Measurements from ENCODE around the gene TOMM70.
"Not testable (repeated sequence)": the region's sequence is repeated elsewhere in the genome, so short reads cannot be mapped to it uniquely, and the experiment has no call there.

TOMM70 gene

DNA sequence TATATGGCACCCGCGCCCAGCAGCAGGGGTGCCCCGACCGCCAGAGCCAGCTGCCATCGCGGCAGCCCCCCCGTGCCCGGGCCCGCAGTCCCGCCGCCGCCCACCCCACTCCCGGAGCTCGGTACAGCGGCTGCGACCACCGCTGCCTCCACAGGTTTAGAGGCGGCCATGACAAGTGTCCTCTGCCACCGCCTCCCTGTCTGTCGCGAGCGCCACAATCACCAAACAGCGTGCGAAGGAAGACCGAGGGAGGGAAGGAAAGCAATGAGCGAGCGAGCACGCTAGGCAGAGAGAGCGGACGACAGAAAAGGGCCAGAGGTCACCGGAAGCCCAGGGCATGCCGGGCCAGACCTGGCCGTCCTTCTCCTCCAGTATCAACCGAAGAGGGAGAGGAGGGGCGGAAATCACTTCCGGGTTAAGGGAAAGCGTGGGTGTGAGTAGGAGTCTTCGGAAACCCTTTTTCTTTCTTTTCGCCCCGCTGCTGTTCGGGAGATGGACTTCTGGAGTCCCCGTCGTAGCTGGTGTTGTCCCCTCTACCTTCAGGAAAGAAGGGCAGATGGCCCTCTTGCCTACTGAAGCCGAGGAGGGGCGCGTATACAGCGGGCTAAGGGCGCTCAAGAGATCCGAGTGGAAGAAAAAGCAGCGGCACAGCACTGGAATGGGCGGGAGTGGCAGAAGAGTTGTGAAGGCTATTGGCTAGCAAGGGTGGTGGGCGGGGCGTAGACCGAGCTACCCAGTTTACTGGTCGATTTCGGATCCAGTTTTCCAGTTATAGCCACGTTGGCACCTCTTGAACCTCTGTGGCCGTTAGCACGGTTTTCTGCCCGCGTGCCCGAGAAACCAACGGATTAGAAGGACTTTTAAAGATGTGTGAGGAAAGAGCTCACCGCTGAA is at the start of gene TOMM70, which contains the start of gene LNP1:
TSS of gene TOMM70 (minus strand) at position 310 of the 894 bp plus-strand sequence. CDS start at position 170, 140 bp downstream.
TSS of gene LNP1 (plus strand) at position 760 of the 894 bp plus-strand sequence. CDS start 28,191 bp downstream, outside the sequence.
- Histone ChIP-seq H3K27ac (ENCODE audit: low read depth, low read length) (peak within 1 kb of the TSS; percentile 82), H3K9me3 (ENCODE audit: control insufficient read depth in 1 of 2, low read length in 2 of 2) (no peaks in the 10 kb centered on the region), H3K27me3 (ENCODE audit: control insufficient read depth in 1 of 2, insufficient read depth in 2 of 2, low read length in 2 of 2) (no peaks in the 10 kb centered on the region), H3K4me3 (ENCODE audit: low read depth in 1 of 2, low read length in 2 of 2) (peak within 1 kb of the TSS; percentile 89 to 98), H3K9ac (ENCODE audit: low read depth in 1 of 2, low read length in 2 of 2) (peak within 1 kb of the TSS; percentile 77 to 91), H3K4me1 (ENCODE audit: control insufficient read depth in 1 of 2, insufficient read depth in 2 of 2, low read length in 2 of 2) (peaks cover 27 to 51% of the 10 kb centered on the region in 2 donors), H3K36me3 (ENCODE audit: control insufficient read depth in 1 of 2, insufficient read depth in 2 of 2, low read length in 2 of 2) (no peaks in the 10 kb centered on the region)

DNA sequence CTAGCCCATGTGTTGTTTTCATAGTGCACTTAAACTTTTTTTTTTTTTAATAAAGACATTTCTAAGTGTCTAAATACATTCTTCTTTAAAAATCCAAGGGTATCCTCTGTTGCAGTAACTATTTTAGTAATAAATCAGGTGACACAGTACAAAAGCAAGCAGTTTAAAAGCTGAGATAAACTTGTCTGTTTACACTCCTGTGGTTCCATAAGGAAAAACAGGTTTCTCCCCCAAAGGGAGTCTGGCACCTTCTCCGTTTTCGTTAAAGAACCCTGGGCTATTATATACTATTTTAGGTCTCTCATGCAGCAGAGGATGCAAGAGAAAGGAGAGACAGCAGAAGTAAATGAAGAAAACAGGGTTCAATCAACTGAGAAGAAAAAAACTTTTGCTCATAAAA is 48.3 kb upstream of the TOMM70 start:
- no peak overlapping the region for H3K9ac ChIP-seq (ENCODE audit: low read depth in 1 of 2, low read length in 2 of 2)
- H3K4me1 ChIP-seq (ENCODE audit: control insufficient read depth in 1 of 2, insufficient read depth in 2 of 2, low read length in 2 of 2) = no peaks in the 10 kb centered on the region
- peaks cover 0 to 2% of the 10 kb centered on the region in 2 donors for H3K9me3 ChIP-seq (ENCODE audit: control insufficient read depth in 1 of 2, low read length in 2 of 2)
- no peak overlapping the region for H3K27ac ChIP-seq (ENCODE audit: low read depth, low read length)
- H3K4me3 ChIP-seq (ENCODE audit: low read depth in 1 of 2, low read length in 2 of 2) = no peak overlapping the region
- H3K36me3 ChIP-seq (ENCODE audit: control insufficient read depth in 1 of 2, insufficient read depth in 2 of 2, low read length in 2 of 2) = no peaks in the 10 kb centered on the region
- no peaks in the 10 kb centered on the region for H3K27me3 ChIP-seq (ENCODE audit: control insufficient read depth in 1 of 2, insufficient read depth in 2 of 2, low read length in 2 of 2)

DNA sequence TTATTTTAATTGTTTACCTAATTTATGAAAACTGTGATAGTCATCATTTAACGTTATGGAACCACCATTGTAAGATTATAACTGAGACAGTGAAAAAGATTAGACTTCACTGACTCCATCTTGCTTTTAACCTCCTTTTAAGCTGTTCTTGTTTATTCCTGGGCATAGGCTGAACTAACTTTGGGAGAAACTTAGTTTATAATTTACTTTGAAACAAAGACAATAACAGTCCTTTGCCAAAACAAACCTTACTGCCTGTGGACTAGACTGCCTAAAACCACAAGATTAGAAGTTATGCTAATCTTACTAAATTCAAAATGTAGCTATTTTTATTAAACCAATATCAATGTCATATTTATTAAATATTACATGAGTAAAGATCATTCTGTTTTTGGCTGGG is 47.2 kb upstream of the TOMM70 start:
- peaks cover 0 to 2% of the 10 kb centered on the region in 2 donors for H3K9me3 ChIP-seq (ENCODE audit: control insufficient read depth in 1 of 2, low read length in 2 of 2)
- no peaks in the 10 kb centered on the region for H3K36me3 ChIP-seq (ENCODE audit: control insufficient read depth in 1 of 2, insufficient read depth in 2 of 2, low read length in 2 of 2)

DNA sequence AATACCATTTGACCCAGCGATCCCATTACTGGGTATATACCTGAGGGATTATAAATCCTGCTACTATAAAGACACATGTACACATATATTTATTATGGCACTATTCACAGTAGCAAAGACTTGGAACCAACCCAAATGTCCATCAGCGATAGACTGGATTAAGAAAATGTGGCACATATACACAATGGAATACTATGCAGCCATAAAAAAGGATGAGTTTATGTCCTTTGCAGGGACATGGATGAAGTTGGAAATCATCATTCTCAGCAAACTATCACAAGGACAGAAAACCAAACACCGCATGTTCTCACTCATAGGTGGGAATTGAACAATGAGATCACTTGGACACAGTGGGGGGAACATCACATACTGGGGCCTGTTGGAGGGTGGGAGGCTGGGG is 46.2 kb upstream of the TOMM70 start:
- not testable (repeated sequence) for H3K9ac ChIP-seq (ENCODE audit: low read depth in 1 of 2, low read length in 2 of 2); H3K4me3 ChIP-seq (ENCODE audit: low read depth in 1 of 2, low read length in 2 of 2); H3K4me1 ChIP-seq (ENCODE audit: control insufficient read depth in 1 of 2, insufficient read depth in 2 of 2, low read length in 2 of 2); H3K36me3 ChIP-seq (ENCODE audit: control insufficient read depth in 1 of 2, insufficient read depth in 2 of 2, low read length in 2 of 2); H3K27ac ChIP-seq (ENCODE audit: low read depth, low read length); H3K27me3 ChIP-seq (ENCODE audit: control insufficient read depth in 1 of 2, insufficient read depth in 2 of 2, low read length in 2 of 2); H3K9me3 ChIP-seq (ENCODE audit: control insufficient read depth in 1 of 2, low read length in 2 of 2)

More for the DNA sequence above, 47.2 kb upstream of the TOMM70 start:
- H3K4me1 ChIP-seq (ENCODE audit: control insufficient read depth in 1 of 2, insufficient read depth in 2 of 2, low read length in 2 of 2) = no peaks in the 10 kb centered on the region
- H3K27ac ChIP-seq (ENCODE audit: low read depth, low read length) = no peak overlapping the region
- no peaks in the 10 kb centered on the region for H3K27me3 ChIP-seq (ENCODE audit: control insufficient read depth in 1 of 2, insufficient read depth in 2 of 2, low read length in 2 of 2)
- no peak overlapping the region for H3K9ac ChIP-seq (ENCODE audit: low read depth in 1 of 2, low read length in 2 of 2)
- H3K4me3 ChIP-seq (ENCODE audit: low read depth in 1 of 2, low read length in 2 of 2) = no peak overlapping the region

DNA sequence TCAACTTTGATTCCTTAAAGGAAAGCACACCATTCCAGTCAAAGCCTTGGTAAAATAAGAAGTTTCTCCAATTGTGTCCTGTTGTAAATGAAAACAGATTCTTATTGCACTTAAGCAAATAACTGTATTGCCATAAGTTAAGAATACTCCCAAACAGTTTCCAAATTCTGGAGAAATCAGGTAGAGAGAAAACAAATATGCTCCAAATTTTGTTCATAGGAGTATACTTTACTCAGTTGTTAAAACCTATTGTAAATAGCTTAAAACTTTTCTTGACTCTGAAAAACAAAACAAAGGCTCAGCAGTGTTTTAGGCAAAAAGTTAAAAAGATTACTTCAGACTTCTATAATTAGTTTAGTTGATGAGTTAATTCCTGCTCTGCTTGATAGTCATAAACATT is 42.8 kb upstream of the TOMM70 start:
- H3K27me3 ChIP-seq (ENCODE audit: control insufficient read depth in 1 of 2, insufficient read depth in 2 of 2, low read length in 2 of 2) = no peaks in the 10 kb centered on the region
- no peak overlapping the region for H3K27ac ChIP-seq (ENCODE audit: low read depth, low read length)
- peaks cover 0 to 2% of the 10 kb centered on the region in 2 donors for H3K9me3 ChIP-seq (ENCODE audit: control insufficient read depth in 1 of 2, low read length in 2 of 2)
- H3K36me3 ChIP-seq (ENCODE audit: control insufficient read depth in 1 of 2, insufficient read depth in 2 of 2, low read length in 2 of 2) = no peaks in the 10 kb centered on the region
- H3K4me3 ChIP-seq (ENCODE audit: low read depth in 1 of 2, low read length in 2 of 2) = no peak overlapping the region
- no peaks in the 10 kb centered on the region for H3K4me1 ChIP-seq (ENCODE audit: control insufficient read depth in 1 of 2, insufficient read depth in 2 of 2, low read length in 2 of 2)
- no peak overlapping the region for H3K9ac ChIP-seq (ENCODE audit: low read depth in 1 of 2, low read length in 2 of 2)

DNA sequence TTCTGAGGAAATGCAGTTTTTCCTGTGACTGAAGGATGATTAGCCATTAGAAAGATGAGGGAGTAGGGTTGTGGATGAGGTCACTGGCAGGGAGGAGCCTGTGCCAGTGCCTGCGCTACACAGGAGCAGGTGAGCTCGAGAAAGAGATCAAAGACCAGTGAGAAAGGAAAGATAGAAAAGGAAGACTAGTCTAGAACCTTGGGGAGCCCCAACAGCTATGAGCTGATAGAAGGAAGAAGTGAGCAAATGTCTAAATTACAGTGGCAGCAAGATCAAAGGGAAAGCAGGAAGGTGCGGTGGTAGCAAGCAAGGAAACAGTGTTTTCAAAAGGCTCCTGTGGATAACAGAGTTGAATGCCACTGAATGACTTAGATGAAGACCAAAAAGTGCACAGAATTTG is 40.0 kb upstream of the TOMM70 start:
- Histone ChIP-seq H3K36me3 (ENCODE audit: control insufficient read depth in 1 of 2, insufficient read depth in 2 of 2, low read length in 2 of 2) (no peaks in the 10 kb centered on the region), H3K4me3 (ENCODE audit: low read depth in 1 of 2, low read length in 2 of 2) (no peak overlapping the region), H3K4me1 (ENCODE audit: control insufficient read depth in 1 of 2, insufficient read depth in 2 of 2, low read length in 2 of 2) (no peaks in the 10 kb centered on the region), H3K9me3 (ENCODE audit: control insufficient read depth in 1 of 2, low read length in 2 of 2) (no peaks in the 10 kb centered on the region), H3K9ac (ENCODE audit: low read depth in 1 of 2, low read length in 2 of 2) (no peak overlapping the region), H3K27me3 (ENCODE audit: control insufficient read depth in 1 of 2, insufficient read depth in 2 of 2, low read length in 2 of 2) (no peaks in the 10 kb centered on the region), H3K27ac (ENCODE audit: low read depth, low read length) (no peak overlapping the region)

DNA sequence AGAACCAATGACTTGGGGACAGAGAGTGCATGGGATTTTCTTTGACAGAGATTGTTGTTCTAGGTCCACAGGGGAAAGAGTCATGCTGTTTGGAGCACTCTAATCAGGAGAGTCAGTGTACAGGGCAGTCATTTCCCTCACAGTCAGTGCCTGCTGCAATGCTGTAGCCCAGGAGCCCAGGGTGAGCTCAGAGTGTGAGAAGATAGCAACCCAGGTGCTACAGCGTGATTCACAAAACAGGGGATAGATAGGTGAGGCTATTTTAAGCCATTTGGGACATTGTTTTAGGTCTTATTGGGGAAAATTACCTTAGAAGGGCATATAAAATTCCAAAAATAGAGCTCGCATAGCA is 37.7 kb upstream of the TOMM70 start:
- Histone ChIP-seq H3K36me3 (ENCODE audit: control insufficient read depth in 1 of 2, insufficient read depth in 2 of 2, low read length in 2 of 2) (no peaks in the 10 kb centered on the region), H3K9me3 (ENCODE audit: control insufficient read depth in 1 of 2, low read length in 2 of 2) (no peaks in the 10 kb centered on the region), H3K4me3 (ENCODE audit: low read depth in 1 of 2, low read length in 2 of 2) (no peak overlapping the region), H3K27me3 (ENCODE audit: control insufficient read depth in 1 of 2, insufficient read depth in 2 of 2, low read length in 2 of 2) (no peaks in the 10 kb centered on the region), H3K9ac (ENCODE audit: low read depth in 1 of 2, low read length in 2 of 2) (no peak overlapping the region), H3K4me1 (ENCODE audit: control insufficient read depth in 1 of 2, insufficient read depth in 2 of 2, low read length in 2 of 2) (no peaks in the 10 kb centered on the region), H3K27ac (ENCODE audit: low read depth, low read length) (no peak overlapping the region)

DNA sequence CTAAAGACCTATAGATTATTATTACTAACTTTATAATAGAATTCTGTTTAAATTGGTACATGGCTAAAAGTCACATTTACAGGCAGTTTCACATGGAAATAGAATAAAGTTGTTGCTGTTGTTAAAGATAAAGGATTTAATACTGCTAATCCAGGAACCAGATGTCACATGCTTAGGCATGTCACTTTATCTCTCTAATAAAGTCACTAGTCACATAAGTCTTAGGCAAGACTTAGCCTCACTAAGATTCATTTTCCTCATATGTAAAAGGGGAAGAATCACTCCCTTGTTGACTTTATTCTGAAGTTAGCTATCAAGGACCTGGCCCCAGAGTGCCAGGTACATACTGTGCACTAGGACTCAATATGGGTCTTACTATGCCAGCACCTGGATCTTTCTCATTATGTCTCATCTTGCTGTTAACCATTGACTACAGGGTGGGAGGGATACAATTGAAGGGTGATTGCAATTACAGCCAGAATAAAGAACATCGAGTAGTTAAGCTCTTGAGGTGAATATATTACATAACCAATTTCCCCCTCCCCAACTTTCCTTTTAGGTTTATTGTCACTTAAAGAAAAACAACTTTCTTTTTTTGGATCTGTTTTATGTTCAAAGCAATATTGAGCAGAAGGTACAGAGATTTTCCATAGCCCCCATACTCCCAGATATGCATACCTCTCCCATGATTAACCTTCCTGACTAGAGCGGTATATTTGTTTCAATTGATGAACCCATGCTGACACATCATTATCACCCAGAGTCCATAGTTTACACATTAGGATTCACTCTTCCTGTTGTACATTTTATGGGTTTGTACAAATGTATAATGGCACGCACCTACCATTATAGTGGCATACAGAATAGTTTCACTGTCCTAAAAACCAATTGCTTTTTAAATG is 37.1 kb upstream of the TOMM70 start:
- Histone ChIP-seq H3K9me3 (ENCODE audit: control insufficient read depth in 1 of 2, low read length in 2 of 2) (no peaks in the 10 kb centered on the region), H3K9ac (ENCODE audit: low read depth in 1 of 2, low read length in 2 of 2) (no peak overlapping the region), H3K4me1 (ENCODE audit: control insufficient read depth in 1 of 2, insufficient read depth in 2 of 2, low read length in 2 of 2) (no peaks in the 10 kb centered on the region), H3K27me3 (ENCODE audit: control insufficient read depth in 1 of 2, insufficient read depth in 2 of 2, low read length in 2 of 2) (no peaks in the 10 kb centered on the region), H3K4me3 (ENCODE audit: low read depth in 1 of 2, low read length in 2 of 2) (no peak overlapping the region), H3K27ac (ENCODE audit: low read depth, low read length) (no peak overlapping the region), H3K36me3 (ENCODE audit: control insufficient read depth in 1 of 2, insufficient read depth in 2 of 2, low read length in 2 of 2) (no peaks in the 10 kb centered on the region)

DNA sequence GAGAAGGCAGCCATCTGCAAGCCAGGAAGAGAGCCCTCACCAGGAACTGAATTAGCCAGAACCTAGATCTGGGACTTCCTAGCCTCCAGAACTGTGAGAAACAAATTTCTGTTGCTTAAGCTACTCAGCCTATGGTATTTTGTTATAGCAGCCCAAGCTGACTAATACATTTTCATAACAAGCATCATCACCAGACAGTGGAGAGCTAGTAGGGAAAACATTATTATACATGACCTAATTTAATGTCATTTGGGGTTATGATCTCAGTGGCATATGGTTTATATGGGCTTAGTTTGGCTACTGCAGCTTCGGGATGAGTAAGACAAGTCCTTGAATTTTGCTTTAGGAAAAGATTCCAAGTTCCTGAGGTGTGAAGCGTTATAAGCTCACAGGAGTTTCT is 36.1 kb upstream of the TOMM70 start:
- no peaks in the 10 kb centered on the region for H3K9me3 ChIP-seq (ENCODE audit: control insufficient read depth in 1 of 2, low read length in 2 of 2)
- H3K36me3 ChIP-seq (ENCODE audit: control insufficient read depth in 1 of 2, insufficient read depth in 2 of 2, low read length in 2 of 2) = no peaks in the 10 kb centered on the region
- H3K4me1 ChIP-seq (ENCODE audit: control insufficient read depth in 1 of 2, insufficient read depth in 2 of 2, low read length in 2 of 2) = no peaks in the 10 kb centered on the region
- no peak overlapping the region for H3K9ac ChIP-seq (ENCODE audit: low read depth in 1 of 2, low read length in 2 of 2)
- H3K27me3 ChIP-seq (ENCODE audit: control insufficient read depth in 1 of 2, insufficient read depth in 2 of 2, low read length in 2 of 2) = no peaks in the 10 kb centered on the region
- no peak overlapping the region for H3K27ac ChIP-seq (ENCODE audit: low read depth, low read length)
- H3K4me3 ChIP-seq (ENCODE audit: low read depth in 1 of 2, low read length in 2 of 2) = no peak overlapping the region

DNA sequence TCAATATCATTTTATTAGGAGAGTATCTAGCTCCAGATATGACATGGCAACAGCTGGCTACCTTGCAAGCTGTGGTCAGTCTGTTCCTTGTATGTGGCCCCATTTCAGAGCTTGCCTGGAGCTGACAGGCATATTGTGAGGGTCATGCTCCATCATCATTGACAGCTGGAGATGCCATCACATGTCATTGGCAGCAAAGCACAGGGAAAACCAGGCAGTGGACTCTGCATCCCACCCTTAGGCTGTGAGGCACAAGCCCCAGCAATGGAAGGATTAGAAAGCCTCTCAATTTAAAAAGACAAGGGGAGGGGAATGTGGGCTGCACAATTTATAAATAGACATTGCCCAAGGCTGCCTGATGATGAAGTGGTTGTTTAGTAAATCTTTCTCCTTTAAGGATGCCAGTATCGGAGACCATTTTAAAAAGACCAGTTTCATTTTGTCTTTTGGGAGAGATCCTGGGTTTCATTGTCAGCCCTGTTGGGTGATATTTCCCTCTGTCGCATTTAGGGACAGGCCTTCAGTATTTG is 28.4 kb upstream of the TOMM70 start:
- Histone ChIP-seq H3K9me3 (ENCODE audit: control insufficient read depth in 1 of 2, low read length in 2 of 2) (no peaks in the 10 kb centered on the region), H3K4me1 (ENCODE audit: control insufficient read depth in 1 of 2, insufficient read depth in 2 of 2, low read length in 2 of 2) (peaks cover 0 to 9% of the 10 kb centered on the region in 2 donors), H3K27me3 (ENCODE audit: control insufficient read depth in 1 of 2, insufficient read depth in 2 of 2, low read length in 2 of 2) (no peaks in the 10 kb centered on the region), H3K36me3 (ENCODE audit: control insufficient read depth in 1 of 2, insufficient read depth in 2 of 2, low read length in 2 of 2) (no peaks in the 10 kb centered on the region), H3K9ac (ENCODE audit: low read depth in 1 of 2, low read length in 2 of 2) (no peak overlapping the region), H3K4me3 (ENCODE audit: low read depth in 1 of 2, low read length in 2 of 2) (no peak overlapping the region), H3K27ac (ENCODE audit: low read depth, low read length) (no peak overlapping the region)
